ENCODE results near the gene CACNA1E.

The CACNA1E gene

GRCh38 chr1:181656491-181656890 is 173.2 kb downstream of the CACNA1E start:
- Histone ChIP-seq H3K9ac (no peak overlapping the region), H2AFZ (no peak overlapping the region), H3K4me3 (ENCODE audit: low read depth, low read length) (no peak overlapping the region), H3K4me2 (ENCODE audit: low read length) (no peak overlapping the region), H3K36me3 (ENCODE audit: control insufficient read depth, insufficient read depth, low read length) (no peaks in the 10 kb centered on the region), H3K79me2 (no peaks in the 10 kb centered on the region), H3K4me1 (no peaks in the 10 kb centered on the region), H3K9me3 (ENCODE audit: control insufficient read depth, low read length) (no peaks in the 10 kb centered on the region), H3K27ac (no peak overlapping the region), H3K27me3 (ENCODE audit: control insufficient read depth, insufficient read depth, low read length) (no peaks in the 10 kb centered on the region)
- TF ChIP-seq, protein P1, sequence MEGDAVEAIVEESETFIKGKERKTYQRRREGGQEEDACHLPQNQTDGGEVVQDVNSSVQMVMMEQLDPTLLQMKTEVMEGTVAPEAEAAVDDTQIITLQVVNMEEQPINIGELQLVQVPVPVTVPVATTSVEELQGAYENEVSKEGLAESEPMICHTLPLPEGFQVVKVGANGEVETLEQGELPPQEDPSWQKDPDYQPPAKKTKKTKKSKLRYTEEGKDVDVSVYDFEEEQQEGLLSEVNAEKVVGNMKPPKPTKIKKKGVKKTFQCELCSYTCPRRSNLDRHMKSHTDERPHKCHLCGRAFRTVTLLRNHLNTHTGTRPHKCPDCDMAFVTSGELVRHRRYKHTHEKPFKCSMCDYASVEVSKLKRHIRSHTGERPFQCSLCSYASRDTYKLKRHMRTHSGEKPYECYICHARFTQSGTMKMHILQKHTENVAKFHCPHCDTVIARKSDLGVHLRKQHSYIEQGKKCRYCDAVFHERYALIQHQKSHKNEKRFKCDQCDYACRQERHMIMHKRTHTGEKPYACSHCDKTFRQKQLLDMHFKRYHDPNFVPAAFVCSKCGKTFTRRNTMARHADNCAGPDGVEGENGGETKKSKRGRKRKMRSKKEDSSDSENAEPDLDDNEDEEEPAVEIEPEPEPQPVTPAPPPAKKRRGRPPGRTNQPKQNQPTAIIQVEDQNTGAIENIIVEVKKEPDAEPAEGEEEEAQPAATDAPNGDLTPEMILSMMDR (IDR thresholded peaks at IDR 0.05), result no peak

DNA sequence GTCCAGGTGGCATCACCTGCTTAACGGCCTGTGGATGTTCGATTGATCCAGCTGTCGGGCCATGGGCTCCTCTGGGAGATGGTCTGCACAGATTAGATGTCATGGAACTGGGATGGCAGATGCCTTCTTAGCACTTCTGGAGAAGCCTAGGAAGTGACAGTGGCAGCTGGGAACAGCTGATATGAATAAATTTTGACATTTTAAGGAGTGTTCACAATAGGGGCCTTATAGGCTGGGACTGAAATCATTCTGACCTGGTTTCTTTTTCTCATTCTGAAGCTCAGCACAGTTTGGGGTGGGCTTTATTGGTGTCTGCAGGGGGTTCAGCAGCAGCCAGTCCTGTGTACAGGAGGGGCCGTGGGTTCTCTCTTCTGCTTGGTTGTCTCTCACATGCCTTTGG is 175.3 kb downstream of the CACNA1E start:
- H3K4me1 ChIP-seq, result no peaks in the 10 kb centered on the region
- H3K36me3 ChIP-seq (ENCODE audit: control insufficient read depth, insufficient read depth, low read length), result no peaks in the 10 kb centered on the region
- H2AFZ ChIP-seq, result no peak overlapping the region
- no peaks in the 10 kb centered on the region for H3K27me3 ChIP-seq (ENCODE audit: control insufficient read depth, insufficient read depth, low read length)
- H3K79me2 ChIP-seq, result no peaks in the 10 kb centered on the region
- H3K9me3 ChIP-seq (ENCODE audit: control insufficient read depth, low read length), result no peaks in the 10 kb centered on the region
- H3K9ac ChIP-seq, result no peak overlapping the region
- no peak overlapping the region for H3K4me2 ChIP-seq (ENCODE audit: low read length)
- H3K27ac ChIP-seq, result no peak overlapping the region
- H3K4me3 ChIP-seq (ENCODE audit: low read depth, low read length), result no peak overlapping the region
- TF ChIP-seq, protein P1 (IDR thresholded peaks at IDR 0.05), result no peak

- Histone ChIP-seq H3K36me3 (ENCODE audit: control insufficient read depth, insufficient read depth, low read length) (no peaks in the 10 kb centered on the region), H2AFZ (no peak overlapping the region), H3K27ac (no peak overlapping the region), H3K27me3 (ENCODE audit: control insufficient read depth, insufficient read depth, low read length) (no peaks in the 10 kb centered on the region), H3K4me3 (ENCODE audit: low read depth, low read length) (no peak overlapping the region), H3K9me3 (ENCODE audit: control insufficient read depth, low read length) (no peaks in the 10 kb centered on the region), H3K4me2 (ENCODE audit: low read length) (no peak overlapping the region), H3K9ac (no peak overlapping the region), H3K79me2 (no peaks in the 10 kb centered on the region), H3K4me1 (no peaks in the 10 kb centered on the region)
- TF ChIP-seq, protein P1 (IDR thresholded peaks at IDR 0.05), result no peak
Measured at GRCh38 chr1:181659321-181659957, 176.1 kb downstream of the CACNA1E start.

GRCh38 chr1:181660621-181661020 is 177.3 kb downstream of the CACNA1E start:
- Histone ChIP-seq H3K27ac (no peak overlapping the region), H3K27me3 (ENCODE audit: control insufficient read depth, insufficient read depth, low read length) (no peaks in the 10 kb centered on the region), H2AFZ (no peak overlapping the region), H3K4me1 (no peaks in the 10 kb centered on the region), H3K79me2 (no peaks in the 10 kb centered on the region), H3K9ac (no peak overlapping the region), H3K4me2 (ENCODE audit: low read length) (no peak overlapping the region), H3K36me3 (ENCODE audit: control insufficient read depth, insufficient read depth, low read length) (no peaks in the 10 kb centered on the region), H3K4me3 (ENCODE audit: low read depth, low read length) (no peak overlapping the region), H3K9me3 (ENCODE audit: control insufficient read depth, low read length) (no peaks in the 10 kb centered on the region)
- TF ChIP-seq, protein P1 (IDR thresholded peaks at IDR 0.05), result no peak

DNA sequence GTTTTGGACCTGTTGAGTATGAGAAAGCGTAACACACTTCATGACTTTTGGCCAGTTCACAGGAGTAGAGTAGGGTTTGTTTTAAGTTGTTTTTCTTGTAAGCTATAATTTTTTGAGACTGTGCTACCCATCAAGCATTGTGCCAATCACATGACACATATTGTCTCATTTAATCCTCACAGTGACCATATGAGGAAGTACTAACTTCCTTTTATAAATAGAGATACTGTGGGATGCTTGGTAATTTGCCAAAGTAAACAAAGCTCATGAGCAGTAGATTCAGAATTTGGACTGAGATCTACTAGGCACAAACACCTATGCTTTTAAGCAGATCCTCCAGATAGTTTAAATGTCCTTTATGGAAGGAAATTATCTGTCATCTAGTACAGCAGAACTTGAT is 178.3 kb downstream of the CACNA1E start:
- no peak overlapping the region for H3K27ac ChIP-seq
- H3K4me1 ChIP-seq, result no peaks in the 10 kb centered on the region
- no peaks in the 10 kb centered on the region for H3K27me3 ChIP-seq (ENCODE audit: control insufficient read depth, insufficient read depth, low read length)
- H2AFZ ChIP-seq, result no peak overlapping the region
- no peak overlapping the region for H3K4me3 ChIP-seq (ENCODE audit: low read depth, low read length)
- H3K79me2 ChIP-seq, result no peaks in the 10 kb centered on the region
- H3K4me2 ChIP-seq (ENCODE audit: low read length), result no peak overlapping the region
- TF ChIP-seq, protein P1 (IDR thresholded peaks at IDR 0.05), result no peak
- no peaks in the 10 kb centered on the region for H3K9me3 ChIP-seq (ENCODE audit: control insufficient read depth, low read length)
- H3K9ac ChIP-seq, result no peak overlapping the region
- H3K36me3 ChIP-seq (ENCODE audit: control insufficient read depth, insufficient read depth, low read length), result no peaks in the 10 kb centered on the region
